Glutamatergic neuron (in vitro differentiated cells): Measurements from ENCODE around the gene GIMAP7. TPM values are rescaled to one million over a fixed set of nuclear protein-coding genes. Genes with fewer than 3 reads are reported as not detected.

Experiments used
- DNase-seq: peaks from one replicate; pipeline ENCODE4 v3.0.0; 2022
- H3K27ac Mint-ChIP-seq: one replicate; pipeline ENCODE4 v1.8.0; 2020; ENCODE audit warnings: mild to moderate bottlenecking, mixed read lengths, inconsistent platforms; ENCODE audit not compliant: unreplicated experiment
- H3K27me3 Mint-ChIP-seq: one replicate; pipeline ENCODE4 v1.8.0; 2020; ENCODE audit warnings: mild to moderate bottlenecking, moderate library complexity, mixed read lengths, inconsistent platforms; ENCODE audit not compliant: unreplicated experiment
- H3K36me3 Mint-ChIP-seq: one replicate; pipeline ENCODE4 v1.8.0; 2020; ENCODE audit warnings: mild to moderate bottlenecking, mixed read lengths, inconsistent platforms; ENCODE audit not compliant: unreplicated experiment
- H3K4me1 Mint-ChIP-seq: one replicate; pipeline ENCODE4 v1.8.0; 2020; ENCODE audit warnings: mild to moderate bottlenecking, low read depth, mixed read lengths, inconsistent platforms; ENCODE audit not compliant: unreplicated experiment
- H3K4me3 Mint-ChIP-seq: one replicate; pipeline ENCODE4 v1.8.0; 2020; ENCODE audit warnings: mild to moderate bottlenecking, mixed read lengths, inconsistent platforms; ENCODE audit not compliant: unreplicated experiment
- H3K9me3 Mint-ChIP-seq: one replicate; pipeline ENCODE4 v1.8.0; 2020; ENCODE audit warnings: mild to moderate bottlenecking, moderate library complexity, mixed read lengths, inconsistent platforms; ENCODE audit not compliant: unreplicated experiment
- total RNA-seq: library from RNA; stranded (reverse); fragmentation: NEBNext Ultra II Directional; extraction: Animal tissue kit (Norgen Biotek cat#: 25700); gene quantifications from one replicate; pipeline ENCODE4 v1.2.1, GENCODE V29; 2021; ENCODE audit not compliant: unreplicated experiment
- TF ChIP-seq, protein P1 (sequence below): fragments of 200-600 bp; sonication (generic); IDR thresholded peaks from one replicate; pipeline ENCODE4 v1.5.0; 2021; ENCODE audit not compliant: partially characterized antibody, unreplicated experiment

Gene GIMAP7
- total RNA-seq, 1 donor from 2014 or later: not detected

GRCh38 chr7:150502519-150502918, 12.2 kb upstream of the GIMAP7 start:
- H3K36me3 Mint-ChIP-seq: peaks cover 7% of the 10 kb centered on the region

DNA sequence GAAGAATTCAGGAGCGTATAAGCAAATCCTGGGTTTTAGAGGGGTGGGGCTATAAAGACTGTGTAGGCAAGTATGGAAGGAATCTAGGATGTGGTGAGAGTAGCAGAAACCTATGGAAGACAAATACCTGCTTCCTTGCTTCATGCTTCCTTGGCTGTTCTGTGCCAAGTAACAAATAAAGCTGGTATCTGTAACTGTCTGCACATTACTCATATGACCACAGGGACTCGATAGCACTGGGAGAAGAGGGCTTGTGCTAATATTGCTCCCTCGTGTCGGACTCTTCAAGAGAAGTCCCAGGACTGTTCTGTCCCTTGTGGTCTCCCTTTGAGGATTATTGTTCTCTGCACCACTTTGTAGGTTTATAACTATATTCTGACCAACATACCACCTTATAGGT, 11.5 kb upstream of the GIMAP7 start:
- no peaks in the 10 kb centered on the region for H3K4me1 Mint-ChIP-seq
- H3K36me3 Mint-ChIP-seq: peaks cover 7% of the 10 kb centered on the region
- peaks cover 5% of the 10 kb centered on the region for H3K9me3 Mint-ChIP-seq
- DNase-seq: no peak
- H3K27ac Mint-ChIP-seq: no peak overlapping the region
- H3K4me3 Mint-ChIP-seq: no peak overlapping the region
- peaks cover 1% of the 10 kb centered on the region for H3K27me3 Mint-ChIP-seq
- TF ChIP-seq, protein P1, sequence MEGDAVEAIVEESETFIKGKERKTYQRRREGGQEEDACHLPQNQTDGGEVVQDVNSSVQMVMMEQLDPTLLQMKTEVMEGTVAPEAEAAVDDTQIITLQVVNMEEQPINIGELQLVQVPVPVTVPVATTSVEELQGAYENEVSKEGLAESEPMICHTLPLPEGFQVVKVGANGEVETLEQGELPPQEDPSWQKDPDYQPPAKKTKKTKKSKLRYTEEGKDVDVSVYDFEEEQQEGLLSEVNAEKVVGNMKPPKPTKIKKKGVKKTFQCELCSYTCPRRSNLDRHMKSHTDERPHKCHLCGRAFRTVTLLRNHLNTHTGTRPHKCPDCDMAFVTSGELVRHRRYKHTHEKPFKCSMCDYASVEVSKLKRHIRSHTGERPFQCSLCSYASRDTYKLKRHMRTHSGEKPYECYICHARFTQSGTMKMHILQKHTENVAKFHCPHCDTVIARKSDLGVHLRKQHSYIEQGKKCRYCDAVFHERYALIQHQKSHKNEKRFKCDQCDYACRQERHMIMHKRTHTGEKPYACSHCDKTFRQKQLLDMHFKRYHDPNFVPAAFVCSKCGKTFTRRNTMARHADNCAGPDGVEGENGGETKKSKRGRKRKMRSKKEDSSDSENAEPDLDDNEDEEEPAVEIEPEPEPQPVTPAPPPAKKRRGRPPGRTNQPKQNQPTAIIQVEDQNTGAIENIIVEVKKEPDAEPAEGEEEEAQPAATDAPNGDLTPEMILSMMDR: no peak

More at GRCh38 chr7:150502519-150502918, 12.2 kb upstream of the GIMAP7 start:
- Mint-ChIP-seq H3K4me3 (no peak overlapping the region), H3K27me3 (peaks cover 1% of the 10 kb centered on the region), H3K27ac (no peak overlapping the region), H3K9me3 (peaks cover 5% of the 10 kb centered on the region), H3K4me1 (no peaks in the 10 kb centered on the region)
- TF ChIP-seq, protein P1: no peak
- DNase-seq: no peak

GRCh38 chr7:150503581-150503980, 11.1 kb upstream of the GIMAP7 start:
- Mint-ChIP-seq H3K4me3 (no peak overlapping the region), H3K27me3 (peaks cover 1% of the 10 kb centered on the region), H3K9me3 (peaks cover 4% of the 10 kb centered on the region), H3K4me1 (no peaks in the 10 kb centered on the region), H3K36me3 (peaks cover 7% of the 10 kb centered on the region), H3K27ac (no peak overlapping the region)
- TF ChIP-seq, protein P1: no peak
- DNase-seq: no peak

- no peaks in the 10 kb centered on the region for H3K27me3 Mint-ChIP-seq
These were observed 6.6 kb upstream of the GIMAP7 start for GRCh38 chr7:150507947-150508602.

GRCh38 chr7:150511048-150511447, 3.6 kb upstream of the GIMAP7 start:
- TF ChIP-seq, protein P1: no peak
- H3K27ac Mint-ChIP-seq: no peak overlapping the region
- no peaks in the 10 kb centered on the region for H3K27me3 Mint-ChIP-seq

More at GRCh38 chr7:150507947-150508602, 6.6 kb upstream of the GIMAP7 start:
- Mint-ChIP-seq H3K4me3 (no peak overlapping the region), H3K36me3 (peaks cover 7% of the 10 kb centered on the region), H3K27ac (no peak overlapping the region), H3K9me3 (no peaks in the 10 kb centered on the region), H3K4me1 (no peaks in the 10 kb centered on the region)
- no peak for DNase-seq
- TF ChIP-seq, protein P1: no peak

More at GRCh38 chr7:150511048-150511447, 3.6 kb upstream of the GIMAP7 start:
- Mint-ChIP-seq H3K4me3 (no peak overlapping the region), H3K36me3 (peaks cover 7% of the 10 kb centered on the region), H3K4me1 (no peaks in the 10 kb centered on the region), H3K9me3 (no peaks in the 10 kb centered on the region)
- no peak for DNase-seq
